Esophagus muscularis mucosa (tissue), 4 donors: Measurements from ENCODE around the gene CSNK2A1. TPM values are rescaled to one million over a fixed set of nuclear protein-coding genes. Genes with fewer than 3 reads are reported as not detected.

Experiments used
- DNase-seq: peaks from one replicate; pipeline ENCODE4 v3.0.0-alpha.2; 2017; ENCODE audit errors: extremely low spot score
- H3K27ac ChIP-seq, 4 donors: fragments of 200-600 bp; sonication (generic); replicated peaks in 1 of 4; 1 replicate in 3 of 4; 2 replicates in 1 of 4; pipeline ENCODE4 v1.5.1; 2016 to 2019; ENCODE audit warnings: mild to moderate bottlenecking in 1 of 4
- H3K27me3 ChIP-seq, 4 donors: fragments of 200-600 bp; sonication (generic); one replicate each; pipeline versions ENCODE4 v1.5.1 to v1.6.0; 2016 to 2019
- H3K36me3 ChIP-seq, 4 donors: fragments of 200-600 bp; sonication (generic); one replicate each; pipeline ENCODE4 v1.5.1; 2016 to 2019
- H3K4me1 ChIP-seq, 4 donors: fragments of 200-600 bp; sonication (generic); one replicate each; pipeline ENCODE4 v1.5.1; 2016 to 2019
- H3K4me3 ChIP-seq, 4 donors: fragments of 200-600 bp; sonication (generic); 1 replicate in 2 of 4; 2 replicates in 2 of 4; pipeline ENCODE4 v1.5.1; 2016 to 2019; ENCODE audit warnings: mild to moderate bottlenecking in 4 of 4, moderate library complexity in 1 of 4
- H3K9me3 ChIP-seq, 4 donors: fragments of 200-600 bp; sonication (generic); 1 replicate in 3 of 4; 2 replicates in 1 of 4; pipeline ENCODE4 v1.5.1; 2016 to 2019
- CTCF ChIP-seq, 3 experiments: fragments of 200-600 bp in 2 of 3; fragments of 450-650 bp in 1 of 3; sonication (generic) in 2 of 3; IDR thresholded peaks; one replicate each; pipeline ENCODE4 v1.5.1; 2017 to 2019; ENCODE audit warnings: antibody characterized with exemption in 3 of 3, mild to moderate bottlenecking in 2 of 3, moderate library complexity in 1 of 3
- EP300 ChIP-seq: sonication (generic); formaldehyde crosslinking; IDR thresholded peaks from one replicate; pipeline ENCODE4 v1.6.1; 2017; ENCODE audit warnings: antibody characterized with exemption
- POLR2A ChIP-seq: fragments of 450-650 bp; IDR thresholded peaks from one replicate; pipeline ENCODE4 v1.6.1; 2017; ENCODE audit warnings: antibody characterized with exemption, moderate library complexity, mild to moderate bottlenecking, low read depth
- POLR2AphosphoS5 ChIP-seq, 2 donors: sonication (generic); formaldehyde crosslinking; IDR thresholded peaks; one replicate each; pipeline ENCODE4 v1.6.1; 2017; ENCODE audit warnings: antibody characterized with exemption in 2 of 2
- WGBS: methylation state at CpG from one replicate; pipeline ENCODE4 v1.1.5; 2018; 5-methylcytosine and 5-hydroxymethylcytosine counted together
- intact Hi-C: fragments of 100-400 bp; cut with DNase I; formaldehyde crosslinking; loops from one replicate; pipeline ENCODE4 v1.15.1; 2023
- total RNA-seq, 4 donors: library from RNA; depleted of rRNA; stranded (reverse); fragments of >200 nt; gene quantifications; one replicate each; pipeline versions ENCODE4 v1.1.0 to v1.2.1, GENCODE V29; 2016

CSNK2A1 gene
- total RNA-seq, 4 donors from 2014 or later, result 41.5 to 69.5 (median 53.6) TPM

DNA sequence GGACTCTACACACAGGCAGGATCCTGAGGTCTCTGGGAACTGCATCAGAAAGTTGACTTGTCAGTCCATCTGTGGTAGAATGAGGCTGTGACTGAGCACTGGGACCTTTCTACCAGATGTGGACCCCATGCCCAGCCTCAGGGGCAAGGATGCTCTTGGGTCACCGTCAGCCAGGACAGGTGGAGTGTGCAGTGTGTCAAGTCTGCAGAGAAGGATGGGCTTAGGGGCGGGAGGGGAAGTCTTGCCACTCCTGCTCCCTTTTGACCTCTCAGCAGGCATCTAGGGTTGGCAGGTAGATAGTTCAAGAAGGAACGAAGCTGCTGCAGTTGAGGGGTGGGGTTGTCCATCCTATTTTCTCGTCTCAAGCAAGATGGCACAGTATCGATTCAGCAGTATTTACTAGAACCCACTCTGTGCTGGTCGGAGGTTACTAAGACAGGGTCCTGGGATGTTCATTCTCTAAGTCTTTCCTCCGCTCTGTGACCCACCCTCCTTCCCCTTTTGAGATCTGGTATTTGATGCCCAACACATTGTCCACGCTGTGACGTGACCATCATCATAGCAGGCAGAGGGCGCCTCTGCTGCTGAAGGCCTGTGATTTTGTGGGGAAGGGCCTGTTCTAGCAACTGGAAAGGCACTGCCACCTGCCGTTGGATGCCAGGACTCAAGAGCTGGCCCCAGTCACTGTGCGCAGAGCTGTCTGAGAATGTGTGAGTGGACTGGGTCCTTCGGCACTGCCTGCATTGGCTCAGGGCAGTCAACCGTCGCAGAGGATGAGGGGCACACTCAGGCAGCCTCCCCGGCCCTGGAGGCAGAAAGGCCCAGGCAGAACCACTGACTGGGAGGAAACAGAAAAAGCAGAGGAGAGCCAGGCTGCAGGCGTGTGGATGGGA is 112.3 kb downstream of the CSNK2A1 start:
- TF ChIP-seq CTCF (IDR thresholded peaks at IDR 0.05), result peak; percentile 29 to 40 (median 37)
- no peak for TF ChIP-seq POLR2AphosphoS5 (IDR thresholded peaks at IDR 0.05)
- no peaks in the 10 kb centered on the region for H3K27me3 ChIP-seq
- no peaks in the 10 kb centered on the region for H3K9me3 ChIP-seq
- H3K27ac ChIP-seq, result no peak overlapping the region
- peaks cover 31 to 90% (median 84%) of the 10 kb centered on the region in 4 donors for H3K36me3 ChIP-seq
- no peak overlapping the region for H3K4me3 ChIP-seq
- H3K4me1 ChIP-seq, result peaks cover 0 to 10% (median 0%) of the 10 kb centered on the region in 4 donors
- intact Hi-C loops, result no loop called here
- DNase-seq, result no peak
- WGBS, result 73% methylated on average over 13 of the region's 17 CpGs

DNA sequence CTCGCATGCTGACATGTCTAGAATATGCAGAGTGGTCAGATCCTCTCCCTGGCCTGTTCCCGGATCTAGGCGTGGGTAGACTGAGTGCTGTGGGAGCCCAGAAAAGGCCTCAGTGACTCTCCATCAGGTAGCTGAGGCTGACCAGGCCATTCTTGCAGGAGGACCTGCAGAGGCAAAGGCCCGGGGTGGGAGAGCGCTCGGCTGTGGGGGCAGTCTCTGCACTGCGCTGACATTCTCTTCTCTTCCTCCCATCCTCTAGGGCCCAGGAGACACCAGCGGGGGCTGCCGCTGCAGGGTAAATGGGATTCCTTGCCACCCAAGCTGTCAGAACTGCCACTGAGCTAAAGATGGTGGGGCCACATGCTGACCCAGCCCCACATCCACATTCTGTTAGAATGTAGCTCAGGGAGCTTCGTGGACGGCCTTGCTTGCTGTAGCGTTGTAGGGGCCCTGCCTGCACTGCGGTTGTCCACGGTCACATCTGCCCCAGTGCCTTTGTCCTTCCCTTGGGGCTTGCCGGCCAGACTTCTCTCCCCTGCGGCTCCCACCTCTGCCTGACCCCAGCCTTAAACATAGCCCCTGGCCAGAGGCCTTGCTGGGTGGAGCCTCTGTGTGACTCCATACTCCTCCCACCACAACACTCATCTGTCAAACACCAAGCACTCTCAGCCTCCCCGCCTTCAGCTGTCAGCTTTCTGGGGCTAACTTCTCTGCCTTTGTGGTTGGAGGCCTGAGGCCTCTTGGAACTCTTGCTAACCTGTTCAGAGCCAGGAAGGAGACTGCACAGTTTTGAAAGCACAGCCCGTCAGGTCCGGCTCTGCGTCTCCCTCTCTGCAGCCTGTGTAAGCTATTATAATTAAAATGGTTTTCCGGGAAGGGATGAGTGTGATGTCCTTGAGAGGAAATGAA is 113.2 kb downstream of the CSNK2A1 start:
- no peak overlapping the region for H3K4me3 ChIP-seq
- DNase-seq, result no peak
- H3K36me3 ChIP-seq, result peaks cover 22 to 89% (median 79%) of the 10 kb centered on the region in 4 donors
- H3K4me1 ChIP-seq, result peaks cover 0 to 10% (median 0%) of the 10 kb centered on the region in 4 donors
- 77% methylated on average over 15 of the region's 21 CpGs for WGBS
- TF ChIP-seq CTCF (IDR thresholded peaks at IDR 0.05) (no peak), POLR2A (no peak), EP300 (no peak), POLR2AphosphoS5 (IDR thresholded peaks at IDR 0.05) (no peak)
- H3K9me3 ChIP-seq, result no peaks in the 10 kb centered on the region
- intact Hi-C loops, result no loop called here
- no peaks in the 10 kb centered on the region for H3K27me3 ChIP-seq
- H3K27ac ChIP-seq, result no peak overlapping the region

DNA sequence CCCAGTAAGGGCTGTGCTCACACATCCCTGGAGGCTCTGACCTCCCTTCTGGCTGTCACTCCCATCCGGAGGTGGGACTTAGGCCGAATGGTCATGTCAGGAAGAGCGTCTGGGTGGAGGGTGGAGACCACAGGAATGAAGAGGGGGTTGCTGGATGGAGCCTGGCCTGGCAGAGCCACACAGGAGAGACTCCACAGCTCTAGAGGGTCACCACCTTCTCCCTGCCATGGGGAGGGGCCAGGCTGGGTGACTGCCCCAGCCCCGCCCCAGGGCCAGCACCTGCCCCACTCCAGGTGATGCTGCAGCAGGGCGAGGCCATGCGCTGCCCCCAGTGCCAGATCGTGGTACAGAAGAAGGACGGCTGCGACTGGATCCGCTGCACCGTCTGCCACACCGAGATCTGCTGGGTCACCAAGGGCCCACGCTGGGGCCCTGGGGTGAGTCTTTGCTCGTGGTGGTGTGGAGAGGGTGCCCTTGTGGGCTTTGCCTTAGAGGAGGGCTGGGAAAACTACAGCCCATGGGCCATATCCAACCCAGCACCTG is 114.9 kb downstream of the CSNK2A1 start:
- Histone ChIP-seq H3K4me3 (no peak overlapping the region), H3K27me3 (no peaks in the 10 kb centered on the region), H3K4me1 (peaks cover 0 to 10% (median 0%) of the 10 kb centered on the region in 4 donors), H3K9me3 (no peaks in the 10 kb centered on the region), H3K27ac (no peak overlapping the region), H3K36me3 (peaks cover 19 to 94% (median 80%) of the 10 kb centered on the region in 4 donors)
- intact Hi-C loops, result no loop called here
- WGBS, result 87% methylated on average over 6 of the region's 14 CpGs
- TF ChIP-seq POLR2AphosphoS5 (IDR thresholded peaks at IDR 0.05), result no peak
- no peak for TF ChIP-seq CTCF (IDR thresholded peaks at IDR 0.05)
- no peak for TF ChIP-seq POLR2A
- TF ChIP-seq EP300, result no peak
- no peak for DNase-seq

GRCh38 chr20:427849-428657 is 115.5 kb downstream of the CSNK2A1 start:
- DNase-seq, result no peak
- intact Hi-C loops, result no loop called here
- no peak for TF ChIP-seq EP300
- TF ChIP-seq CTCF (IDR thresholded peaks at IDR 0.05), result no peak
- TF ChIP-seq POLR2A, result no peak
- no peak for TF ChIP-seq POLR2AphosphoS5 (IDR thresholded peaks at IDR 0.05)
- H3K4me1 ChIP-seq, result peaks cover 0 to 10% (median 0%) of the 10 kb centered on the region in 4 donors
- peaks cover 24 to 95% (median 84%) of the 10 kb centered on the region in 4 donors for H3K36me3 ChIP-seq
- WGBS, result 96% methylated on average over 10 of the region's 14 CpGs
- H3K4me3 ChIP-seq, result no peak overlapping the region
- H3K27me3 ChIP-seq, result no peaks in the 10 kb centered on the region
- no peaks in the 10 kb centered on the region for H3K9me3 ChIP-seq
- no peak overlapping the region for H3K27ac ChIP-seq
